Keratinocyte (primary cell): Measurements from ENCODE around the gene FGF1. TPM values are rescaled to one million over a fixed set of nuclear protein-coding genes. Genes with fewer than 3 reads are reported as not detected.

Source experiments
- DNase-seq: peaks from one replicate; pipeline ENCODE4 v3.0.0-alpha.2; 2011; ENCODE audit warnings: low read depth, missing footprints, low spot score
- FAIRE-seq: peaks from 2 replicates; lab custom pipeline; 2011; peaks lifted over from hg19 to GRCh38; lab: Jason Lieb, UNC
- H2AFZ ChIP-seq: 2 replicates; pipeline ENCODE4 v1.6.0; 2012; ENCODE audit warnings: low read length, control low read depth, inconsistent platforms; ENCODE audit not compliant: control insufficient read depth
- H3K27ac ChIP-seq: 2 replicates; pipeline ENCODE4 v1.5.1; 2011; ENCODE audit warnings: low read length; ENCODE audit not compliant: control insufficient read depth, insufficient read depth
- H3K27me3 ChIP-seq: 3 replicates; pipeline ENCODE4 v1.6.0; 2011; ENCODE audit warnings: low read length; ENCODE audit not compliant: control insufficient read depth, insufficient read depth; ENCODE audit errors: extremely low read depth
- H3K36me3 ChIP-seq, 2 experiments: 2 replicates in 1 of 2; 3 replicates in 1 of 2; pipeline ENCODE4 v1.5.1; 2011; ENCODE audit warnings: low read length in 2 of 2, mild to moderate bottlenecking in 1 of 2; ENCODE audit not compliant: control insufficient read depth in 2 of 2, insufficient read depth in 2 of 2; ENCODE audit errors: extremely low read depth in 1 of 2
- H3K4me1 ChIP-seq: 3 replicates; pipeline ENCODE4 v1.5.1; 2011; ENCODE audit warnings: low read length; ENCODE audit not compliant: control insufficient read depth, insufficient read depth; ENCODE audit errors: extremely low read depth
- H3K4me2 ChIP-seq: 3 replicates; pipeline ENCODE4 v1.6.0; 2011; ENCODE audit warnings: low read depth, low read length; ENCODE audit not compliant: control insufficient read depth, insufficient read depth; ENCODE audit errors: extremely low read depth
- H3K4me3 ChIP-seq, 3 experiments: fragments of 200-600 bp in 1 of 3; sonication (generic) in 1 of 3; 2 replicates in 2 of 3; 3 replicates in 1 of 3; pipeline ENCODE4 v1.5.1; 2011 to 2016; ENCODE audit warnings: low read length in 3 of 3, mild to moderate bottlenecking in 3 of 3, control low read depth in 2 of 3, inconsistent platforms in 1 of 3, low read depth in 1 of 3, mixed read lengths in 1 of 3, mixed run types in 1 of 3, moderate library complexity in 1 of 3; ENCODE audit not compliant: control insufficient read depth in 2 of 3, insufficient read depth in 2 of 3; ENCODE audit errors: extremely low read depth in 1 of 3
- H3K79me2 ChIP-seq: 2 replicates; pipeline ENCODE4 v1.6.0; 2012; ENCODE audit warnings: low read length; ENCODE audit not compliant: control insufficient read depth, insufficient read depth
- H3K9ac ChIP-seq: 3 replicates; pipeline ENCODE4 v1.6.0; 2011; ENCODE audit warnings: low read length; ENCODE audit not compliant: control insufficient read depth, insufficient read depth; ENCODE audit errors: extremely low read depth
- H3K9me1 ChIP-seq: 3 replicates; pipeline ENCODE4 v1.6.0; 2011; ENCODE audit warnings: low read length; ENCODE audit not compliant: control insufficient read depth, insufficient read depth; ENCODE audit errors: extremely low read depth
- H3K9me3 ChIP-seq: 2 replicates; pipeline ENCODE4 v1.5.1; 2012; ENCODE audit warnings: low read depth, low read length; ENCODE audit not compliant: control insufficient read depth
- H4K20me1 ChIP-seq: 3 replicates; pipeline ENCODE4 v1.6.0; 2011; ENCODE audit warnings: low read length; ENCODE audit not compliant: control insufficient read depth, insufficient read depth; ENCODE audit errors: extremely low read depth
- EZH2 ChIP-seq: IDR thresholded peaks from one replicate; pipeline ENCODE4 v1.6.1; 2012; ENCODE audit warnings: inconsistent platforms, mild to moderate bottlenecking, low read length, moderate library complexity
- dilution Hi-C: fragments of 300-500 bp; cut with MboI; formaldehyde crosslinking; loops from one replicate; pipeline ENCODE4 v1.7.0; 2020; ENCODE audit warnings: low sequenced_read_pairs; ENCODE audit not compliant: extremely low pct_ligation_motif_present
- polyA plus RNA-seq, 5 experiments: library from polyadenylated mRNA; depleted of rRNA in 3 of 5; stranded (reverse) in 3 of 5; stranded (forward) in 1 of 5; unstranded in 1 of 5; fragments of >200 nt; gene quantifications; 1 replicate in 1 of 5; 2 replicates in 3 of 5; 3 replicates in 1 of 5; pipeline versions ENCODE4 v1.2.1 to v1.2.3, GENCODE V29; 2011 to 2012; ENCODE audit warnings: missing spikeins in 2 of 5, low read depth in 1 of 5, low replicate concordance in 1 of 5
- TF ChIP-seq, protein P1 (sequence below), 3 experiments: IDR thresholded peaks in 1 of 3; conservative IDR thresholded peaks in 1 of 3; optimal IDR thresholded peaks in 1 of 3; 2 replicates in 2 of 3; 3 replicates in 1 of 3; pipeline versions ENCODE3 to v1.5.1; 2011; ENCODE audit warnings: low read length in 3 of 3, mild to moderate bottlenecking in 3 of 3, moderate library complexity in 2 of 3, control low read depth in 1 of 3, inconsistent platforms in 1 of 3; ENCODE audit not compliant: insufficient read depth in 2 of 3; ENCODE audit errors: extremely low read depth in 1 of 3

Gene FGF1
- polyA plus RNA-seq, 1 donor (not counting 4 experiments of a cell fraction or from before 2014, with no cell fraction given): 2.4 TPM

GRCh38 chr5:142615948-142616347 lies 69.9 kb downstream of the FGF1 start:
- H3K4me3 ChIP-seq: no peak overlapping the region
- no peak overlapping the region for H3K27ac ChIP-seq
- dilution Hi-C loops: no loop called here
- H3K4me2 ChIP-seq: no peak overlapping the region
- DNase-seq (no peak), FAIRE-seq (no peak)
- no peak overlapping the region for H3K9ac ChIP-seq
- no peaks in the 10 kb centered on the region for H3K9me3 ChIP-seq
- H3K4me1 ChIP-seq: peaks cover 21% of the 10 kb centered on the region
- H3K9me1 ChIP-seq: no peaks in the 10 kb centered on the region
- no peak overlapping the region for H2AFZ ChIP-seq
- no peaks in the 10 kb centered on the region for H3K36me3 ChIP-seq
- H3K27me3 ChIP-seq: no peaks in the 10 kb centered on the region
- H4K20me1 ChIP-seq: no peaks in the 10 kb centered on the region
- TF ChIP-seq, protein P1, sequence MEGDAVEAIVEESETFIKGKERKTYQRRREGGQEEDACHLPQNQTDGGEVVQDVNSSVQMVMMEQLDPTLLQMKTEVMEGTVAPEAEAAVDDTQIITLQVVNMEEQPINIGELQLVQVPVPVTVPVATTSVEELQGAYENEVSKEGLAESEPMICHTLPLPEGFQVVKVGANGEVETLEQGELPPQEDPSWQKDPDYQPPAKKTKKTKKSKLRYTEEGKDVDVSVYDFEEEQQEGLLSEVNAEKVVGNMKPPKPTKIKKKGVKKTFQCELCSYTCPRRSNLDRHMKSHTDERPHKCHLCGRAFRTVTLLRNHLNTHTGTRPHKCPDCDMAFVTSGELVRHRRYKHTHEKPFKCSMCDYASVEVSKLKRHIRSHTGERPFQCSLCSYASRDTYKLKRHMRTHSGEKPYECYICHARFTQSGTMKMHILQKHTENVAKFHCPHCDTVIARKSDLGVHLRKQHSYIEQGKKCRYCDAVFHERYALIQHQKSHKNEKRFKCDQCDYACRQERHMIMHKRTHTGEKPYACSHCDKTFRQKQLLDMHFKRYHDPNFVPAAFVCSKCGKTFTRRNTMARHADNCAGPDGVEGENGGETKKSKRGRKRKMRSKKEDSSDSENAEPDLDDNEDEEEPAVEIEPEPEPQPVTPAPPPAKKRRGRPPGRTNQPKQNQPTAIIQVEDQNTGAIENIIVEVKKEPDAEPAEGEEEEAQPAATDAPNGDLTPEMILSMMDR (optimal IDR thresholded peaks at IDR 0.05 in 1 of 3, IDR thresholded peaks at IDR 0.05 in 1 of 3, conservative IDR thresholded peaks at IDR 0.05 in 1 of 3; ENCODE audit: extremely low read depth in 1 of 3, insufficient read depth in 2 of 3, low read length in 3 of 3): no peak
- no peak for TF ChIP-seq EZH2
- H3K79me2 ChIP-seq: no peaks in the 10 kb centered on the region

DNA sequence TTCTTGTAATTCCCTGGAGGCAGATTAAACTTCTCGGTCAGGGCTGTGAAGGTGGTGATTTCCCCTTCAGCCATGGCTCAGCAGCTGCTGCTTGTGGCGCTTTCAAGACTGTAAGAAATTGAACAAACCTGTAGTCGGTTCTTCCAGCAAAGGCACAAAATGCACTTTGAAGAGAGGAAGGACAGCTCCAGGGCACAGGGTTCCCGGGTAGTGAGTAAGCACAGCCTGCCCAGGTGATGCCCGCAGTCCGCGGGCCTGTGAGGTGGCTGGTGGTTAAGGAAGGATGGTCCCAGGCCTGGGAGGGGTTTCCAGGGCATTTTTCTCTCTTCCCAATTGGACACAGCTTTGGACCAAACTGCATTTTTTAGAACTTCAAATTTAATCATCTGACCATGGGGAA lies 71.8 kb downstream of the FGF1 start:
- no peak for DNase-seq
- H3K9me3 ChIP-seq: no peaks in the 10 kb centered on the region
- peaks cover 22% of the 10 kb centered on the region for H3K4me1 ChIP-seq
- no peak for FAIRE-seq
- no peaks in the 10 kb centered on the region for H3K79me2 ChIP-seq
- H3K27ac ChIP-seq: no peak overlapping the region
- H3K36me3 ChIP-seq: no peaks in the 10 kb centered on the region
- H2AFZ ChIP-seq: no peak overlapping the region
- H3K9me1 ChIP-seq: no peaks in the 10 kb centered on the region
- H3K27me3 ChIP-seq: no peaks in the 10 kb centered on the region
- dilution Hi-C loops: no loop called here
- TF ChIP-seq, protein P1 (optimal IDR thresholded peaks at IDR 0.05 in 1 of 3, IDR thresholded peaks at IDR 0.05 in 1 of 3, conservative IDR thresholded peaks at IDR 0.05 in 1 of 3; ENCODE audit: extremely low read depth in 1 of 3, insufficient read depth in 2 of 3, low read length in 3 of 3): no peak
- no peak for TF ChIP-seq EZH2
- no peak overlapping the region for H3K4me2 ChIP-seq
- no peak overlapping the region for H3K9ac ChIP-seq
- no peak overlapping the region for H3K4me3 ChIP-seq
- no peaks in the 10 kb centered on the region for H4K20me1 ChIP-seq
